IMR-90 (cell line): Measurements from ENCODE around the gene TXNDC5.

Source experiments
- BHLHE40 ChIP-seq: fragments of 150-350 bp; IDR thresholded peaks from 2 replicates; pipeline ENCODE4 v1.6.1; 2016; ENCODE audit warnings: mild to moderate bottlenecking, low read depth, low read length
- CEBPB ChIP-seq: IDR thresholded peaks from 2 replicates; pipeline ENCODE4 v1.6.1; 2012; ENCODE audit warnings: low read depth, low read length, improper control_type of control experiment
- CHD1 ChIP-seq: IDR thresholded peaks from 2 replicates; pipeline ENCODE4 v1.6.1; 2012; ENCODE audit warnings: low read depth, low read length, improper control_type of control experiment
- CTCF ChIP-seq: conservative IDR thresholded peaks from 2 replicates; pipeline ENCODE4 v1.5.1; 2012; ENCODE audit warnings: mild to moderate bottlenecking, low read depth, low read length, improper control_type of control experiment
- FOS ChIP-seq: fragments of 150-350 bp; IDR thresholded peaks from 2 replicates; pipeline ENCODE4 v1.6.1; 2016; ENCODE audit warnings: low read depth, low read length
- MAFK ChIP-seq: IDR thresholded peaks from 2 replicates; pipeline ENCODE4 v1.6.1; 2012; ENCODE audit warnings: low read depth, low read length, improper control_type of control experiment
- MXI1 ChIP-seq: IDR thresholded peaks from 2 replicates; pipeline ENCODE4 v1.6.1; 2012; ENCODE audit warnings: low read depth, mild to moderate bottlenecking, low read length, moderate library complexity, borderline replicate concordance
- POLR2A ChIP-seq: IDR thresholded peaks from 2 replicates; pipeline ENCODE4 v1.6.1; 2012; ENCODE audit warnings: mild to moderate bottlenecking, low read depth, low read length
- RAD21 ChIP-seq: IDR thresholded peaks from 2 replicates; pipeline ENCODE4 v1.6.1; 2012; ENCODE audit warnings: low read length, improper control_type of control experiment
- RCOR1 ChIP-seq: IDR thresholded peaks from 2 replicates; pipeline ENCODE4 v1.6.1; 2012; ENCODE audit warnings: mild to moderate bottlenecking, low read length, improper control_type of control experiment; ENCODE audit not compliant: insufficient replicate concordance
- RFX5 ChIP-seq: IDR thresholded peaks from 2 replicates; pipeline ENCODE4 v1.8.0; 2012; ENCODE audit warnings: low read depth, mild to moderate bottlenecking, low read length, moderate library complexity
- SMC3 ChIP-seq: fragments of 150-350 bp; IDR thresholded peaks from 2 replicates; pipeline ENCODE4 v1.6.1; 2016; ENCODE audit warnings: low read depth, mild to moderate bottlenecking, antibody characterized with exemption, low read length, moderate library complexity
- USF2 ChIP-seq: fragments of 150-350 bp; IDR thresholded peaks from 2 replicates; pipeline ENCODE4 v1.6.1; 2017; ENCODE audit warnings: mild to moderate bottlenecking, antibody characterized with exemption, low read length, low read depth
- TF ChIP-seq, protein P1 (sequence below): fragments of 150-350 bp; IDR thresholded peaks from 2 replicates; pipeline ENCODE4 v1.6.1; 2016; ENCODE audit warnings: low read depth, mild to moderate bottlenecking, low read length, moderate library complexity, borderline replicate concordance

DNA sequence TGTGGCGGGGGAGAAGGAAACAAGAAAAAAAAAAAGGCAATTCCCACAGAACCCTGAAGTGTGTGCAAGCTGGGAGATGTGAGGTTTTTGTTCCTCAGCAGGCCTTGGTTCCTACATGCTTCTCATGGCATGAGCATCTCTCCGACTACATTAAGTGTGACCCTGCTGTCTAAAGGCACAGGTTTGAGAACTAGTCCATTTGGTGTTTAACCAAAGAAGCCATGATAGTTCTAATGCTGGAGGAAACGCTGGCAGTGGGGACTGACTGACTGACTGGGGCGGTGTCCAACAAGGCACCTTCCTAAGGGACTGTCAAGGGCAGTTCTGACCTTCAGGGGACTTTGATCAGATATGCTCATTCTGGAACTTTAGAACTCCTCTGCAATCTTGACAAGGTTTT is 3.8 kb downstream of the TXNDC5 start:
- TF ChIP-seq CTCF (no peak), MXI1 (no peak), FOS (no peak), CHD1 (no peak), POLR2A (no peak), USF2 (no peak), RCOR1 (no peak), RAD21 (no peak), BHLHE40 (no peak), RFX5 (no peak), MAFK (no peak), CEBPB (no peak), SMC3 (no peak)
- TF ChIP-seq, protein P1, sequence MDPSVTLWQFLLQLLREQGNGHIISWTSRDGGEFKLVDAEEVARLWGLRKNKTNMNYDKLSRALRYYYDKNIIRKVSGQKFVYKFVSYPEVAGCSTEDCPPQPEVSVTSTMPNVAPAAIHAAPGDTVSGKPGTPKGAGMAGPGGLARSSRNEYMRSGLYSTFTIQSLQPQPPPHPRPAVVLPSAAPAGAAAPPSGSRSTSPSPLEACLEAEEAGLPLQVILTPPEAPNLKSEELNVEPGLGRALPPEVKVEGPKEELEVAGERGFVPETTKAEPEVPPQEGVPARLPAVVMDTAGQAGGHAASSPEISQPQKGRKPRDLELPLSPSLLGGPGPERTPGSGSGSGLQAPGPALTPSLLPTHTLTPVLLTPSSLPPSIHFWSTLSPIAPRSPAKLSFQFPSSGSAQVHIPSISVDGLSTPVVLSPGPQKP: no peak
